Mononuclear cell (primary cell): Measurements from ENCODE around the gene B4GALT7. TPM values are rescaled to one million over a fixed set of nuclear protein-coding genes. Genes with fewer than 3 reads are reported as not detected.

ENCODE experiments used
- H3K27me3 ChIP-seq: 2 replicates; pipeline ENCODE4 v1.6.0; 2011; ENCODE audit warnings: low read length, control low read depth; ENCODE audit not compliant: insufficient read depth
- H3K4me1 ChIP-seq: 2 replicates; pipeline ENCODE4 v1.5.1; 2011; ENCODE audit warnings: mild to moderate bottlenecking, low read length, control low read depth; ENCODE audit not compliant: insufficient read depth
- H3K4me3 ChIP-seq: 2 replicates; pipeline ENCODE4 v1.5.1; 2011; ENCODE audit warnings: mild to moderate bottlenecking, low read length, moderate library complexity
- H3K9me3 ChIP-seq: 2 replicates; pipeline ENCODE4 v1.5.1; 2011; ENCODE audit warnings: low read depth, mild to moderate bottlenecking, control low read depth, low read length
- total RNA-seq: library from RNA; depleted of rRNA; stranded (reverse); fragments of >200 nt; gene quantifications from one replicate; pipeline ENCODE4 v1.2.3, GENCODE V29; 2012

The B4GALT7 gene
- total RNA-seq, 1 donor = 11.5 TPM

GRCh38 chr5:177601577-177602457 is 1.9 kb downstream of the B4GALT7 start:
- H3K9me3 ChIP-seq = no peaks in the 10 kb centered on the region
- peaks cover 17% of the 10 kb centered on the region for H3K4me1 ChIP-seq
- H3K27me3 ChIP-seq = no peaks in the 10 kb centered on the region
- no peak overlapping the region for H3K4me3 ChIP-seq

- H3K4me1 ChIP-seq = peaks cover 17% of the 10 kb centered on the region
- H3K27me3 ChIP-seq = no peaks in the 10 kb centered on the region
- no peaks in the 10 kb centered on the region for H3K9me3 ChIP-seq
- no peak overlapping the region for H3K4me3 ChIP-seq
Measured at GRCh38 chr5:177602458-177602830, 2.5 kb downstream of the B4GALT7 start.

GRCh38 chr5:177603631-177604030 is 3.7 kb downstream of the B4GALT7 start:
- Histone ChIP-seq H3K4me1 (peaks cover 14% of the 10 kb centered on the region), H3K27me3 (no peaks in the 10 kb centered on the region), H3K9me3 (no peaks in the 10 kb centered on the region), H3K4me3 (no peak overlapping the region)

- no peaks in the 10 kb centered on the region for H3K9me3 ChIP-seq
- no peaks in the 10 kb centered on the region for H3K27me3 ChIP-seq
- peaks cover 11% of the 10 kb centered on the region for H3K4me1 ChIP-seq
- H3K4me3 ChIP-seq = no peak overlapping the region
Measured at GRCh38 chr5:177604116-177604521, 4.2 kb downstream of the B4GALT7 start.

GRCh38 chr5:177604656-177605055 is 4.7 kb downstream of the B4GALT7 start:
- Histone ChIP-seq H3K4me1 (peaks cover 10% of the 10 kb centered on the region), H3K9me3 (no peaks in the 10 kb centered on the region), H3K4me3 (no peak overlapping the region), H3K27me3 (no peaks in the 10 kb centered on the region)

GRCh38 chr5:177605078-177605477 is 5.1 kb downstream of the B4GALT7 start:
- H3K27me3 ChIP-seq = no peaks in the 10 kb centered on the region
- no peak overlapping the region for H3K4me3 ChIP-seq
- H3K4me1 ChIP-seq = peaks cover 10% of the 10 kb centered on the region
- H3K9me3 ChIP-seq = no peaks in the 10 kb centered on the region

- Histone ChIP-seq H3K27me3 (no peaks in the 10 kb centered on the region), H3K4me1 (peaks cover 7% of the 10 kb centered on the region), H3K9me3 (no peaks in the 10 kb centered on the region), H3K4me3 (no peak overlapping the region)
Measured at GRCh38 chr5:177605667-177606066, 5.7 kb downstream of the B4GALT7 start.

- Histone ChIP-seq H3K9me3 (no peaks in the 10 kb centered on the region), H3K27me3 (no peaks in the 10 kb centered on the region), H3K4me1 (no peaks in the 10 kb centered on the region), H3K4me3 (no peak overlapping the region)
Measured at GRCh38 chr5:177606071-177607051, 6.4 kb downstream of the B4GALT7 start.

GRCh38 chr5:177607115-177607451 is 7.2 kb downstream of the B4GALT7 start:
- H3K27me3 ChIP-seq = no peaks in the 10 kb centered on the region
- H3K9me3 ChIP-seq = no peaks in the 10 kb centered on the region
- no peak overlapping the region for H3K4me3 ChIP-seq
- H3K4me1 ChIP-seq = no peaks in the 10 kb centered on the region

- Histone ChIP-seq H3K4me1 (no peaks in the 10 kb centered on the region), H3K9me3 (no peaks in the 10 kb centered on the region)
Measured at GRCh38 chr5:177607452-177608192, 7.7 kb downstream of the B4GALT7 start.

GRCh38 chr5:177608243-177609075 is 8.5 kb downstream of the B4GALT7 start:
- Histone ChIP-seq H3K9me3 (no peaks in the 10 kb centered on the region), H3K4me1 (no peaks in the 10 kb centered on the region), H3K27me3 (no peaks in the 10 kb centered on the region), H3K4me3 (no peak overlapping the region)

More at GRCh38 chr5:177607452-177608192, 7.7 kb downstream of the B4GALT7 start:
- Histone ChIP-seq H3K4me3 (no peak overlapping the region), H3K27me3 (no peaks in the 10 kb centered on the region)

- no peaks in the 10 kb centered on the region for H3K4me1 ChIP-seq
- H3K27me3 ChIP-seq = no peaks in the 10 kb centered on the region
- H3K9me3 ChIP-seq = no peaks in the 10 kb centered on the region
- no peak overlapping the region for H3K4me3 ChIP-seq
Measured at GRCh38 chr5:177609076-177610059, 9.4 kb downstream of the B4GALT7 start.

GRCh38 chr5:177610131-177610769 is 10.3 kb downstream of the B4GALT7 start:
- H3K9me3 ChIP-seq = no peaks in the 10 kb centered on the region
- H3K27me3 ChIP-seq = no peaks in the 10 kb centered on the region
- no peaks in the 10 kb centered on the region for H3K4me1 ChIP-seq
- no peak overlapping the region for H3K4me3 ChIP-seq
